ENCODE results near the gene AFAP1.

Gene AFAP1

GRCh38 chr4:7862561-7863192 lies 77.0 kb downstream of the AFAP1 start:
- no peak for FAIRE-seq

GRCh38 chr4:7861440-7861881 lies 78.2 kb downstream of the AFAP1 start:
- no peak for FAIRE-seq

- FAIRE-seq: no peak
These were observed 79.0 kb downstream of the AFAP1 start for GRCh38 chr4:7860600-7861163.

GRCh38 chr4:7859326-7859725 lies 80.3 kb downstream of the AFAP1 start:
- FAIRE-seq: no peak

DNA sequence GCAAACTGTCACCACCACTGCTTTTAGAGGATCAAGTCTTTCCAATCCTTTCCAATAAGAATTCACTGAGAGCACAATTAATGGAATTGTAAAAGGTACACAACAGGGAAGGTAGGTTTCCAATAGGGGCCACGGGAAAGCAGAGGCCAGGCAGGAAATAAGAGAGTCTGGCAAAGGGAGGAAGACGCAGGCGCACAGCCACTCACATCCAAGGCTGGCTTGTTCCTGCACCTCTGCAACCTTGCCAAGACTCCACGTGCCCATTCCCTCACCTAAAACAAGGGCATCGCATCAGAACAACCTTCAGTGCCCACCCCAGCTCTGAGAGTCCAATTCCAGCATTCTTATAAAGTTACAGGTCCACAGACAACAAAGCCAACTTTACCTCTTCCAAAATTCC lies 81.2 kb downstream of the AFAP1 start:
- no peak for FAIRE-seq

GRCh38 chr4:7857993-7858392 lies 81.7 kb downstream of the AFAP1 start:
- FAIRE-seq: no peak

- FAIRE-seq: no peak
These were observed 82.4 kb downstream of the AFAP1 start for GRCh38 chr4:7857238-7857701.

GRCh38 chr4:7855731-7856130 lies 83.9 kb downstream of the AFAP1 start:
- no peak for FAIRE-seq

DNA sequence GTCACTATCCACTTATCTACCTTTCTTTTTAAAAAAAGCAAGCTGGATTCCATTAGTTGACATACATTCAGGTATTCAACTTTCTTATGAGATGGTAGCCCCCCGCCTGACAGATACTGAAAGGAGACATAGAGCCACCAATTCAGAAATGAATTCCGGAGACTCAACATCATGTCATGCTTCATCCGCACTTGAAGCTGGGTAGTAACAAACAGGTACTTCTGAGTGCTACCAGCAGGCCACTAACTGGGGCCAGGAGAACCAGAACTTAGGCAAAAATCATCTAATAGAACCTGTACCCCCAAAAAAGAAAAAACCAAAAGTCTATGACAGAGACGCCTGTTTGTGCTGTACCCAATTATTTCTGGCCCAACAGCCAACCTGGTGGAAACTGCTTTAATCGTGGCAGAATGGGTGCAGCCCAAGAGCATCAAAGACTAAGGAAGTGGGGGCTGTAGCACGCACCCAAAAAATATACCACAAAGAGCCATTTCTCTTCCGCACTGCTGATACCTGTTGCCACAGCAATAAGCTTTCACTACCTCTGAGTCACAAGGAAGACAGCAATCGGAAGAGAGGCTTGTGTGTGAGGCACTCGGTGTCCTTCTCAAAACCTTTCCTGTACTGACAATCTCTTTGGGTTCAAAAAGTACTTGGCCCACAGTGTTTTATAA lies 84.8 kb downstream of the AFAP1 start:
- no peak for FAIRE-seq

- no peak for FAIRE-seq
These were observed 85.4 kb downstream of the AFAP1 start for GRCh38 chr4:7854216-7854615.

DNA sequence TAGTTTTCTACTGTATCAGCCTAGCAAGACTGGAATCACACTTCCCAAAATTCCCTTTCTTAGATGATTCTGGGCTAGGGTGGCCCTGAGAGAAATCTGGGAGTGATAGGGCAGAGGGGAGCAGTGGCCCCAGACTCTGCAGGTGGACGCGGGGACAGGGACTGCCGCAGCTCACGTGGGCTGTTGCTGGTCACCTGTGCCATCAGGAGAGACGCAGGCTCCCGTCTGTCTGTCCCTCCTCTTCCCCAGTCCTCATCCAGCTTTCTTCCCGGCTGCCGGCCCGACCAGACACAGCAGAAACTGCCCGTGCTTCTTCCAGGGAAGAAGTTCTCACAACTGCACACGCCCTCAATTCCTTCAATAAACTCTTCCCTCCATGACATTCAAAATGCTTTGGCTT lies 86.4 kb downstream of the AFAP1 start:
- FAIRE-seq: no peak

- no peak for FAIRE-seq
These were observed 87.0 kb downstream of the AFAP1 start for GRCh38 chr4:7852568-7853185.

DNA sequence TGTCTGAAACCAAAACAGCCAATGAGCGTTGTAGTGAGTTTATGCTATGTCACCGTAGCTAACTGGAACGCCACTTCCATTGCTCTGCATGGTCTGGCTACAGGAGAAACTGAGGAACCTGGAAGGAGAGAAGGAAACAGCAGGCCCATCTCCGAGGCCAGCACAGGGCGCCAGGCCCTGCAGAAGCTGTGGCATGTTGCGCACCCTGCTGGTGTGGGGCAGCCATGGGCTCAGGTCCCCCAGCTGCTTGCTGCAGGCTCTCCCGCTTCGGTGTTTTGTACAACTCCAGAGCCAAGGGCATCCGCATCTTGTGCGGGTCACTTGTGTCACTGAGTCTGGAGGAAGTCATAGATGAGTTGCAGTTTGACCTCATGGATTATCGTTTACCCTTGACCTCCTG lies 89.2 kb downstream of the AFAP1 start:
- no peak for FAIRE-seq

GRCh38 chr4:7847206-7847605 lies 92.5 kb downstream of the AFAP1 start:
- FAIRE-seq: no peak

DNA sequence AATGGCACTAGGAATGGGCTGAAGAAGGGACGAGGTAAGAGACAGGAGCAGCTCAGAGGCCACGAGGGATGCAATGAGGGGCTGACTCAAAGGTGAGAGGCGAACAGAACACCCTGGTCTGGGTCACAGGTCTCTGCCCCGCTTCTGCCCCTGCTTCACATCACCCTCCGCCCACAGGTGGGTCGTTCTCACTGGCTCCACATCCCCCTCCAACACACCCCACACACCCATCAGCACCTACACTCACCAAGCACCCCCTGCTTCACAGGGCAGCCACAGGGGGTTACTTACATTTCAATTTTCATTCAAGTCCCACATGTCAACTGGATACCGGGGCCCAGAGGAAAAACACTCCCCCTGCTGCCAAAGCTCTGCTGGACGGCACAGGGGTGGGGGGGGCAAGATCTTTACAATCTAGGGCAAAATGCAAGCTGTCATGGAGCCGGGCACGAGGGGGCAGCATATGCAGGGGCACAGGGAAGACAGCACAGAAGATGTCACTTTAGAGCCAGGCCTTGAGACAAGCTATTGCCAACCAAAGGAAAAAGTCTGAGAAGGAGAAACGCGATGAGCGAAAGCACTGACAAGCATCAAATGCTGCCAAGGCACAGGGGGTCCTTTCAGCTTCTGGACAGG lies 94.0 kb downstream of the AFAP1 start:
- FAIRE-seq: no peak

GRCh38 chr4:7844594-7844991 lies 95.1 kb downstream of the AFAP1 start:
- FAIRE-seq: no peak

DNA sequence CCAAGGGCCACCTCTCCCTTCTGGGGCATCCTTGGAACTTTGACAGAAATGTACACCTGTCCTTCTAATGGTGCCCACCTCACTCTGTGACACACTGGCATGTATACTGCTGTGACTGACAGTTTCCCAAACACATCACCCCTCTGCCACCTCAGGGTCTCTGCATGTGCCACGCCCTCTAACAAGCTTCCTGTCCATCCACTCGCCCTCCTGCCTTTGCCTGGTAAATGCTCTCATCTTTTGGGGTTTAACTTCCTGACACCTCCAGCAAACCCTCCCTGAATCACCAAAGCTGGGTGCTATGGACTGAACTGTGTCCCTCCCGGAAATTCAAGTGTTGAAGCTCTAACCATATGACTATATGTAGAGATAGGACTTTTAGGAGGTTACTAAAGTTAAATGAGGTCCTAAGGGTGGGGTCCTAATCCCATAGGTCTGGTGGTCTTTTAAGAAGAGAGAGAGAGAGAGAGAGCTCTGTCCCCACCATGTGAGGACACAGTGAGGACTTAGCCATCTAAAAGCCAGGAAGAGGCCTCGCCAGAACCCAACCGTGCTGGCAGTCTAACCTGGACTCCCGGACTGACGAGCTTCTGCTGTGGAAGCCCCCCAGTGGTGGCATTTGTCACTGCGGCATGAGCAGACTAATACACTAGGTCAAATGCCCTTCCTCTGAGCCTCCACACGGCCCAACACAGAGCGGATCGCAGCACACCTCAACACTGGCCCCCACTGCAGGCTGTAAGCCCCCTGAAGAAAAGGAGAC lies 95.6 kb downstream of the AFAP1 start:
- no peak for FAIRE-seq

GRCh38 chr4:7842384-7843279 lies 97.0 kb downstream of the AFAP1 start:
- no peak for FAIRE-seq

DNA sequence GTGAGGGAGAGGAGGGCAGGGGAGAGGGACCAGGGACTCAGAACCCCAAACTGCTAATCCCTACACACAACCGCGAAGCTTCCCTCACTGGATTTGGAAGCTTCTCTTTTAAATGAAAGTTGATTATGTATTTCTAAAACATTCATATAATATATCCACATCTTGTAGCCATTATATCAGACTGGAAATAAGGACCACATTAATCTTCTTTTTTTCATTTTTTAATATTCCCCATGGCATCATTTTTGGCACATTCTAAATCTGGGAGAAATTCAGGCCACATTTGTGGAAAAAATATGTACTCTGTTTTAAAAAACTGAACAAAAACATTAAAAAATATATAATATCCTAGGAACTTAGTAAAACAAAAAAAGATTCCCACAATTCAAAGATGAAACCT lies 97.8 kb downstream of the AFAP1 start:
- FAIRE-seq: no peak

DNA sequence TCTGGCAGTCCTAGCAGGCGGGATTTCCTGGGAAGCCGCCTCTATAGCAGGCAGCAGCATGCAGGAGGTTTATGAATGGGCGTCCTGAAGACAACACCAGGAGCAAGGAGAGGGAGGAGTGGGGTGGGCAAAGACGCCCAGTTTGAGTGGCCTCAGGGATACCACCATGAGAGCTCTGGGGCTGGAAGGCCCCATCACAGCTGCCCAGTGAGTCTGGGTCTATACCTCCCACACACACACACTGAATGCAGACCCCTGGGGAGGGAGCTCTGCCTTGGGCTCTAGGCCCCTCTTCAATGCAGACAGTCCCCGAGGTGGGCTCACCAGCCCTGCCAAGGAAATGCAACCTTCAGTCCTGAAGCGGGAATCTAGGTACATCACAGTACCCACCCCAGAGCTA lies 98.6 kb downstream of the AFAP1 start:
- FAIRE-seq: no peak

DNA sequence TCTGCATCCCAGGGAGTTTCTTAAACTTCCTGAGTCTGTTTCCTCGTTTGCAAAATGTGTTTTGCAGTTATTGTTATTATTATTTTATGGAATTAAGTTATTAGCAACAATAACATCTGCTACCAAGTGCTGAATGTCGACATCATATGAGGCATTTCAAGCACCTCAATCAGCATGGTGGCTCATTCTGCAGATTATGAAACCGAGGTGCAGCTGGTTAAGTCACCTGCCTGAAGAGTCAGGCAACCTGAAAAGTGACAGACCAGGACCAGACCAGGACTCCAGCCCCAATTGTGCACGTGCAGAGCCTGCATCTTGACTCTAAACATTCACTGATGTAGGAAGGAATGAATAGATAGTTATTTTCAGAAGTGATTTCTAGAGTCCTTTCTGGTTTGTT lies 99.8 kb downstream of the AFAP1 start:
- no peak for FAIRE-seq
